GM18507 (cell line): ENCODE data around the gene HHLA2.
A peak's percentile ranks its signal among the peaks of the same experiment; 100 is the strongest.

ENCODE experiments used
- DNase-seq: peaks from one replicate; pipeline ENCODE4 v3.0.0; 2011; ENCODE audit warnings: low read depth; ENCODE audit not compliant: insufficient read length; ENCODE audit errors: extremely low spot score
- FAIRE-seq: peaks from 2 replicates; lab custom pipeline; 2011; peaks lifted over from hg19 to GRCh38; lab: Jason Lieb, UNC

Gene HHLA2

DNA sequence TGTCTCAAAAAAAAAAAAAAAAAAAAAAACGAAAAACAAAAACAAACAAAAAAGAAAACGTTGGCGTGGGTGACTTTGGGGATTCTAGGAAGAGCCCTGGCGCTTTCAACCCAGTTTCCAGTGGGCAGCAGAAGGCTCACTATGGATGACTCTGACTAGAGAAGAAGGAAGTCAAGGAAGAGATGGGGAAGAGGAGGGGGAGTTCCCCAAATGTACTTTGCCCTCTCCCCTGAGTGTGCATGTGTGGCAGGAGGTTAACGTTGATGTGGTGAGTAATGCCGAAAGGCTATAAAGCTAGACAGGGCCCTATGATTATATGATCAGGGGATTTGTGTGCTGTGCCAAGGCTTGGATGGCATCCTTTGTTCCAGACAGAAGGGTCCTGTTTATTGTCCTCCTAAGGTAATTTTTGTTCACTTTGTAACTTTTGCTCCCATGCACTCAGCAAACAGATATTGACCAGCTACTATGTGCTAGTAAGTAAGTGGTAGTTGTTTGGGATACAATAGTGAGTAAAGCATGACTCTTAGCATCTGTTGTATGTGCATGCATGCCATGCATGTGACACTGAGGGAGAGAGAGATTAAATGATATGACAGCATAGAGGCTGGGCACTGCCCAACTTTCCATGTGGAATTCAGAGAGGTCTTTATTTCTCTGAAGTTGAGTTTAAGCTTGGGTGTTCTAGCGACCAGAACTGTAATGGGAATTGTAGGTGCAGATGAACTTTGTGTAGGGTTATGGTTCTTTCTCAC, 750 bp upstream of the HHLA2 start:
- no peak for FAIRE-seq
- DNase-seq: no peak

DNA sequence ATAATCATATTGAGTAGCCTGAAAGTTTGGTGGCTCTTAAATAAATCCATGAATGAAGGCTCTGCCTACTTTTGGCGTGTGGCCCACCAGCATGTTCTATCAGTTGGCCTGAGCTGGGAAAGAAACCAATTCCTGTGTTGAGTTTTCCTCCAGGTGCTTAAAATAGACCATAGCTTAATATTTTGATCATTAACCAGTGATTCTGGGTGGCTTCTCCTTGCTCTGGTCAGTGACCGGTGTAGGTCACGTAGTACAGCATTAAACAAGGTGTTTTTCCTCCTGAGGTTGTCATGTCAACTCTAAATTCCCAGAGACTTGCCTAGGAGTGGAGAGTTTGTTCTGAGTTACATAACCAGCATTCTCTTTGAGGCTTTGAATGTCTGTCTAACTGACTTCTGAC, 1.3 kb downstream of the HHLA2 start:
- FAIRE-seq (no peak), DNase-seq (no peak)

DNA sequence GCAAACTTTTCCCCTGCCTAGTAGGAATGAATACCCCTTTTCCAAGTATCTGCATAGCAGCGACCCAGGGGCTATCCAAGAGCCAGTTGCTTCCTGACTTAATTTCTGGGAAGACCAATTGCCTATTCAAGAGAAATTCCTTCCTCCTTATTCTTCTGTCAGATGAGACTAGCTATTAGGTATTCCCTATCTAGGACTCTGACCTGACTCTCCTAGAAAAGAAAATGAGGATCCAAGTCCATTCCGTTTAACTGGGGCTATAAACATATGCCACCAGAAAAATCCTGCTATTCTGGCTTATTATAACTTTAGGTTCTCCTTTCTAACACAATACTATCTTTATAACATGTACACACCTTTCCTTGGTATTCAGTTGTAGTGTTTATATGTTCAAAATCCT, 1.7 kb downstream of the HHLA2 start:
- DNase-seq: no peak
- FAIRE-seq: no peak

DNA sequence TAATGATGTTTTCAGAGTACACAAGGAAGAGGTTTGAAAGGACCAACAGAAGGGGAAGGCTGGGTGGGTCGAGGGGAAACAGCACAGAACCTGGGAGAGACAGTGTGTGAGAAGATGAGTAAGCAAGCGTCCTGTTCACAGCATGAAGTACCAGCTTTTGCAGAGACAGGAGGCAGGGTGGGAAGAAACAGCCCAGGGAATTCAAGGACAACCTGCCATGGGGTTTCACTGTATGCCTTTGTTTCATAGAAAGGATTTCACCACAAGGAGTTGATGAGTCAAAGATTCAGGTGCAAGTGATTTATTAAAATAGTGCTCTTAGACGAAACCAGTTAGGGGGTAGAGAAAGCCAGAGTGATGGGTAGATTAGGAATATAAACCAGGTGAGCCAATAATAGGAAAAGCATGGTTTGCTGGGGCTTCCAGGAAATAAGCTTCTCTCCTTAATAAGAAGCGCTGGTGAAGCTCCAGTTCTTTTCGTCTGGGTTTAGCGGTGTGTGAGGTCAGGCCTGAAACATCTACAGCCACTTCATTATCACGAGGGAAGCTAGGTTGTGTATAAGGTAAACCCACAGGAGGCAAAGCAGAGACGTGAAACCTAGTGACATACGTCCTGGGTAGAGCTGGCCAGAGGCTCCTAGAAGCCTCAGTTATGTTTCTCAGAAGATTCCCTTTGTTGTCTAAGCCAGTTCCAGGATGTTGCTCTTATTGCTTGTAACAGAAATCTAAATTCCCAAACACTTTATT, 3.9 kb downstream of the HHLA2 start:
- FAIRE-seq: no peak

DNA sequence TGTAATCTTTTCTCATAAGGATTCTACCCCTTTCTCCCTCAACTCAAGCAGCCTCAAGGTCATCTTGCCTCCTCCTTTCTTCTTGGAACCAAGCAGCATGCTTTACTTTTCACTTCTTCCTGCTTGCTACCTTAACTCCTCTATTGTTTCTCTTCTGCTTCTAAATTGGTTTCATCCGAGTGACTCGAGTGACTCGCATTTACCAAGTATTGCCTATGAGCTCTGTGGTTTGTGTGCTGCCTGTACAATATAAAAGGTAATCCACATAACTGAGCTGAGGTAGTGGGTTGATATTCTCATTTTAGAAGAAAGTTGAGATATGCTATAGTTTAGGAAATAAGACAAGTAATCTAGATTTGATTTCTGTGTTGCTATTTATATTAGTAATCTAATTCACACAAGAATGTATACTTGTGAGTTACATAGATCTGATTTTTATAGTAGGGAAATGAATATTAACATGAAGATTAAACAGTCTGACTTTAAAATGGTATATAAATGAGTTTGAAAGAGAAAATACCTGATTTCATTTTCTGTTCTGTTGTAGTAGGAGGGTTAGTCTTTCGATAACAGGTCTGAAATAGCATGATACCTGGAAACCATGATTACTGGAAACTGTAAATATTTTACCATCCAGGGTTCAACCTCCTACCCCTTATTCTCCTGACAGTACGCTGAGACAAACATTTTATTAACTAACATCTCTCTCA, 5.5 kb downstream of the HHLA2 start:
- FAIRE-seq: peak; percentile 36

More for the DNA sequence above, 3.9 kb downstream of the HHLA2 start:
- DNase-seq: no peak

DNA sequence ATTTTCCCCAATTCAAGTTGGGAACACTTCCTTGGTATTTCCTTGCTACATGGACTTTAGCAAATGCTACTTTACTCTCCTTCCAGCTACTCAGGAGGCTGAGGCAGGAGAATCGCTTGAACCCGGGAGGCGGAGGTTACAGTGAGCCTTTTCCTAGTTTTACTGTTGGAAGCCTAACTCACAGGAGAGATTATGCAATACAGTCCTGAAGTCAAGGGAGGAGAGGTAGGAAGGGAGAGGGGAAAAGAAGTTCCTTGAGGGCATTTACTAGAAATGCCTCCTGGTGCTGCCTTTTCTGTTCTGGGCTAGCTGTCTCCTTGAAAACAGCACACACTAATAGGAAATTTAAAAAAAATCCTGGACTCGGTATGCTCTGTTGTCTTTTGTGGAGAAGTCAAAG, 6.2 kb downstream of the HHLA2 start:
- no peak for FAIRE-seq
- no peak for DNase-seq

More for the DNA sequence above, 5.5 kb downstream of the HHLA2 start:
- DNase-seq: no peak

DNA sequence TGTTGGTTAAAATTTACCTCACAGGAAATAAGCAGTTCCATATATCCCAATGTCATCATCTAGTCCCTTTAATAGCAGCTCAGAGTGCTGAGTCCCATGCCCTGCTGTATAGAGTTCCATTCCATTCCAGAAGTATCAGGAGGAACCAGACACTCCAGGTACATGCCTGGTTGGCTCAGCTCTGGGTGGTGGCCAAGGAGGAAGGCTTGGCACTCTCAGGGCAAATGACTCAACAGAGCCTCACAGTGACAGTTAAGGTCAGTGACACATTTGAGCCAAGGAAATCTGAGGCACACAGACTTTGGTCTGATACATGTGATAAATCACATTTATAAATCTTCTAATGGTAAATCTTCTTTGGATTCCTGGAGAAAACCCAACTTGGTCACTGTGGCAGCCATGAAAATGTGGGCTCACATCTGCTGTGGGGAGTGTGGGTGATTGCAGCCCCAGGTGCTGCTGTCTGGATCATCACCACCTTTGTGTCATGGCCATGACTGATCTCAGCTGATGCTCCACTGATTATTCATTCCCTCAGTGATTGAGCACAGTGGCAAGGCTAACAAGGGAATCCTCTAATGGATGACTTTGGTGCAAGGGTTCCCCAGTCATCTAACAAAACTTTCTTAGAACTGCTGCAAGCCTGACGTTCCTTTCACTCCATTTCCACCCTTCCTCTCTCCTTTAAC, 9.3 kb downstream of the HHLA2 start:
- DNase-seq (no peak), FAIRE-seq (no peak)

DNA sequence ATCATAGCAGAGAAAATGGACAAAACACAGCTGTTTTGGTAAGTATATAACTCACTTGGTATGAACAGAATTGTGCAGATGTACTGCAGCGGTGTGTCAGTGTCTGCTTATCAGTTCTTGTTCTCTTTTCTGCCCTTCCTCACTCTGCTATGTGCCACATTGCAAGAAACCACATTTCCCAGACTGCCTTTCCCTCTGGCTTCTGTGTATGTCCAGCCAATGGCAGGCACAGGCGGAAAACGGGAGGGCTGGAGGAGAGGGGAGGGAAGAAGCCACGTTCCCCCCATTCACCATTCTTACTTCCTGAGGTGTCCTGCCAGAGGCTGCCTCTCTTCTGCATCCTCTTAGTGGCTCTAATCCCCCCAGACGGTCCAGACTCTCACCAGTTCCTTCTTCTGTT, 15.4 kb downstream of the HHLA2 start:
- FAIRE-seq: no peak
- no peak for DNase-seq

DNA sequence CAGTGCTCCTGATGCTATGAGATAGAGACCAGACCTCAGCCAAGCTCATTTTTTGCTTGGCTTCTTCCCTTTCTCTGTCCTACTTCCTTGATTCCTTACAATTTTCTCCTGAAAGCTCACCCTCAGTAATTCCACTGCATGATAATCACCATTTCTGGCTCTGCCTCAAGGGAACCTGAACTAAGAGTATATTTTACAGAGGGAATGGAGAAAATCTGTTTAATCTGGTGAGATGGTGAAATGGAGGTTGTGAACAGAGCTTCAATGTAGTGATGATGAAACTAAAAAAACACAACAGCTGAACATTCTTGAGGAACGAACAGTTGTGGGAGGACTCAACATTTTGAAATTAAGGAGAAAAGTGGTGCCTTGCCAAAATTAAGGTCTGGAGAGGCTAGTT, 16.3 kb downstream of the HHLA2 start:
- DNase-seq: no peak
- FAIRE-seq: no peak

DNA sequence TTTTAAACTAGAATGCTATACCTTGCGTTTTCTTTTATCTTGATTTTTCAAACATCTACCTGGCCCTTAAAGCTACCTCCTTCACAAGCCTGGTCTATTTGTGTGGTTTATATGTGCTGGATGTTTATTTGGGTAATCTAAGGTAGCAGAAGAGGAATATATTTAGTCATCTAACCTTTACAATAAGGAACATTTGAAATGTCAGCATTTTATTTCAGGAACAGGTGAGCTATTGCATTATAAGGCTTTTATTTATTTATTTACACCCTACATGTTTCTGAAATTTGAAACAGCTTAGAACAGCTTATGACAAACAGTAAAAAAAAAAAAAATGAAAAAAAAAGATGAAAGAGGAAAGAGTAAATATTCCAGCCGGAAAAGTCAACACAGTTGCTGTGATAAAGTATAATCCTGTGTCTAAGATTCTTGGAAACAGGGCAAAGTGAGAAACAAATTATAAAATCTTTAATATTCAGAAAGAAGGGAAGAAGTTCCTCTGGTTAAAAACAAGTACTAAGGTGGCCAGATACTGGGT, 19.5 kb downstream of the HHLA2 start:
- FAIRE-seq (no peak), DNase-seq (no peak)

DNA sequence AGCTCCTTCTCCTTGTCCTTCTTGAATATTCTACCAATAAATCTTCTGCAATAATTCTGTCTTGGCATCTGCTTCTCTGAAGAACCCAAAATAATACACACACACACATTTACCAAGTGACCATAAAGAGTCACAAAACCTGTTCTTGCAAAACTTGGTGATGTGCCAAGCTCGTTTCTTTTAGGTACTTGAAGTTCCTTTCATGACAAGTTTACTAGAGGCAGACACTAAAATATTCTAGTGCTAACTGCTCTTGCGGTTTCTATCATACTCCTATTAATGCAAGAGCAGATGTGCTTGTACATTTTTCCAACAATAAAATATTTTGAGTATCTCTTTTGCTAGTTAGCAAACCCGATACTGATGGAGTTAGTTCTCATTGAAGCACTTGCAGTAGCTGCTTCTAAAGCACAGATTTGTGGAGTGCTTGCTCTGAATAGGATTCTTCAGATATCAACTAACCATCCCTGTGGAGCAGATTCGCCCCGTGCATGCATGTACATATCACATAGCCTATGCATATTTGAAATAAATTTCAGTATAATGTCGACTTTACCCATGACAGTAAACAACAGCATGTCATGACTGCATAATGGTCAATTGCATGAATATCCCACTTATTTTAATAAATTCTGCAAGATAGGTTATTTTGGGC, 23.2 kb downstream of the HHLA2 start:
- no peak for FAIRE-seq

DNA sequence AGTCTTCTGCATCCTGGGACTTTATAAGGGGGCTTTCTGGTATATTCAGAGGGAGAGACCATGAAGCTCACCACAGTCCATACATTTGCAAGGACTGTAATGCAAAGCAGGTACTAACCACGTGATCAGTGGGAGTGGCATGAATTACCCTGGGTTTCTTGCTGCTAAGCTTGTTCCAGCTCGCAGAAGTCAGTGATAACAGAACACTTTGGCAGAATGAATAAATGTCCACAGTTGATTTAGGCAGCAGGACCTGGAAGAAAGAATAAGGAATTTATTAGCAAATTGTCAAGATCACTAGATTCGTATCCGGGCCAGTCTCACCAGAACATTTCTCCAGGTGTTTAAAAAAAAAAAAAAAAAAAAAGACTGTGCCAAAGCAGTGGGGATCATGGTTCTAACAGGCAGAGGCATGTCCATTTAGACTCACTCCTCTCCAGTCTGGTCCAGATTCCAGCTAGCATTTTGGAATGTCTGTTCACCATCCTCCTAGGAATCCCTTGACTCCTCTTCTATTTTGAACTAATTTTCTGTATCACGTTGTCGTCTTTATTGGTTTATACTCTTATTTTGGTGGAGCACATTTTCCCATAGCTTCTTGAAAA, 24.5 kb downstream of the HHLA2 start:
- FAIRE-seq (no peak), DNase-seq (no peak)

More for the DNA sequence above, 23.2 kb downstream of the HHLA2 start:
- DNase-seq: no peak

DNA sequence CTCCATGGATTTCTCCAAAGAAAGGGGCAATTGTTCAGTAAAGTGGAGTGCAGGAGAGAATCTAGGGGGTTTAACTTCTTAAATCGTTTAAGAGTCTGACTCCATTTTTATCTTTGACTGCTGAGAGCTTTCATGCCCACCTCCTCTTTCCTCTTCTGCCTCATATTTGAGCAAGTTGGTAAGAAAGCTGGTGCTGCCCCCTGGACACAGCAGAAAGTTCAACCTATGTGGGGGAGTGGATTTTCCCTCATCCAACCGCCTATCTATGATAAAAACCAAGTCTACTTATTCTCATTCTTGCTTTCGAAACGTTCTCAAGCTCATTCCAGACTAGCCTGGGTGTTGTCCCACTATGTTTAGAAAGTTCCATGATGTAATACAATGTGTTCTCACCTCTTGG, 26.0 kb downstream of the HHLA2 start:
- DNase-seq (no peak), FAIRE-seq (no peak)

DNA sequence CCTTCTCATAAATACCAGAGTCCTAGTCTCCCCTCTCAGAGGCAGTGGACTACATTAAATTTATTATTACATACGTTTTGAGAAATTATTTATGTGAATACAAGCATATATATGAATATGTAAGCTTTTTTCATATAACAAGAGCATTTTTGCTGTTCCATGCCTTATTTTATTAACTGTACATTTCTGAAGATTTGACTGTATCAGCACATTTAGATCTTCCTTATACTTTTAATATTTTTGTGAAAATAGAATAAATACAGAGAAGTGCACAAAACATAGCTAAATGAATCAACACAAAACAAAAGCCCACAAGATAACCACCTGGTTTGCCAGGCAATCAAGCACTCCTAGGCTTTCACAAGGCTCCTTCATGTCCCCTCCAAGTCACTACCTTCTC, 27.8 kb downstream of the HHLA2 start:
- FAIRE-seq: no peak
- no peak for DNase-seq

DNA sequence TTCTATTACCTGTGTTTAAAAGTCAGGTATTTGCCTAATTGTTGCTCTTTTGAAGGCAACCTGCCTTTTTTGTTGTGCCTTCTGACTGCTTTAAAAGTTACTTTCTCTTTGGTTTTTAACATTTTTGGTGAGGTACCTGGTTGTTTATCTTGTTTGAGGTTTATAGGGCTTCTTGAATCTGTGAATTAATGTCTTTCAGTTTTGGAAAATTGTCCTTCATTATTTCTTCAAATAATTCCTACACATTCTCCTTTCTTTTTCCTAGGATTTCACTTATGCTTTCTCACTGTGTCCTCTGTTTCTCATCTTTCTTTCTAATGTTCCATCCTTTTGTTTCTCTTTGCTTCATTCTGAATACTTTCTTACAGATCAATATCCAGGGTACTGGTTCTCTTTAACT, 30.8 kb downstream of the HHLA2 start:
- FAIRE-seq (no peak), DNase-seq (no peak)

DNA sequence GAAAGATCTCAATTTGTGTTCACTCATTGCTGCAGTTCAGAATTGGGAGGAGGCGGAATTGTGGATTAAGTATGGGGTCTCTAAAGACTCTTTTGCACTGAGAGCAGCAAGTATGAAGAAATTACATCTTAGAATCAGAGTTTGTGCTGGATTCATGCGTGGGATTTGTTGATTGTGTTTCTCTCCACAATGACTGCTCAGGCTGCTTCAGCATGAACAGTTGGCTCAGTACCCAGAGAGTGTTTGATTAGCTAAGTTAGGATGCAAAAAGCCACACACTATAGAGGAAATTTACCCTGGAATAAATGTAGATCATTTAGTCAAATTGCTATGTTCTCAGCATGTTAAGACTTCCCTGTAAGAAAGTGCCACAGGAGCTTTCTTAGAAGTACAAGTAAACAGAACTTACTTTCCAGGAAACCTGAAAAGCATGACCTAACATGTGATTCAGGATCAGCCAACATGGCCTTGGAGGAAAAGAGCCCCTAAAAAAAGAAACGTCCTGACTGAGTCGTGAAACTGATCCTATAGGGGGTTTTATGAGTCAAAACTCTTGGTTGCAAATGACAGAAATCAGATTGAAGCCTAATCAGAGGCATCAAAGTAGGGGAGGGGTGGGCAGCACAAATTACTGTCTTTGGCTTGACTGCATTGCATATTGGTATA, 32.6 kb downstream of the HHLA2 start:
- FAIRE-seq (no peak), DNase-seq (no peak)

DNA sequence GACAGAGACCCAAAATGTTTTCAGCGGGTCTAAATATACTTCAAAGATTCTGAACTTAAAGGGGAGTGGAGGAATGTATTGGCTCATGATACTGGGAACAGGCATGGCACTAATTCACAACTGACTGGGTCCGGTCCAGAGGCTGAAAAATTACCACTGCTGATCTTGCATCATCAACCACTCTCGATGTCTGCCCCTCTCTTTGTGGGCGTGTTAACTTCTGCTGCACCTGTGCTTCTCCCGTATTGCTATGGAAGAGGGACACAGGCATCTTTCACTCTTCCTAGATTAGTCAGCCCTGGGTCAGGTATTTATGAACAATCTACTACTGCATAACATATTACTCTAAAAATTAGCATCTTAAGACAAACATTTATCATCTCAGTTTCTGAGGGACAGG, 33.2 kb downstream of the HHLA2 start:
- DNase-seq (no peak), FAIRE-seq (no peak)

DNA sequence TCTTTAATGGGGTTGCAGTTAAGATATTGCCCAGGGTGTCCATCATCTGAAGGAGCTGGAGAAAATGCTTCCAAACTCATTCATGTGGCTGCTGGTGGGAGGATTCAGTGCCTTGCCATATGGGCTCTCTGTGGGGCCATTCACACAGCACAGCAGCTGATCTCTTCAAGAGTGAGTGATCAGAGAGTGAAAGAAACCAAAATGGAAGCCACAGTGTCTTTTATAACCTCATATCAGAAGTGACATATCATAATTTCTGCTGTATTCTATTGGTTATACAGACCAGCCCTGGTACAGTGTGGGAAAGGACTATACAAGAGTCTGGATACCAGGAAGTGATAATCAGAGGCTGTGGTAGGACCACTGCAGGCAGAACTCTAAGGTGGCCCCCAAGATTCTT, 33.6 kb downstream of the HHLA2 start:
- FAIRE-seq (no peak), DNase-seq (no peak)
